Measurements from ENCODE around the gene FAR2. TPM values are rescaled to one million over a fixed set of nuclear protein-coding genes. Genes with fewer than 3 reads are reported as not detected.
"Not testable (repeated sequence)": the region's sequence is repeated elsewhere in the genome, so short reads cannot be mapped to it uniquely, and the experiment has no call there.

The FAR2 gene
- total RNA-seq, 2 donors from 2014 or later: 42.5 to 96.7 TPM

DNA sequence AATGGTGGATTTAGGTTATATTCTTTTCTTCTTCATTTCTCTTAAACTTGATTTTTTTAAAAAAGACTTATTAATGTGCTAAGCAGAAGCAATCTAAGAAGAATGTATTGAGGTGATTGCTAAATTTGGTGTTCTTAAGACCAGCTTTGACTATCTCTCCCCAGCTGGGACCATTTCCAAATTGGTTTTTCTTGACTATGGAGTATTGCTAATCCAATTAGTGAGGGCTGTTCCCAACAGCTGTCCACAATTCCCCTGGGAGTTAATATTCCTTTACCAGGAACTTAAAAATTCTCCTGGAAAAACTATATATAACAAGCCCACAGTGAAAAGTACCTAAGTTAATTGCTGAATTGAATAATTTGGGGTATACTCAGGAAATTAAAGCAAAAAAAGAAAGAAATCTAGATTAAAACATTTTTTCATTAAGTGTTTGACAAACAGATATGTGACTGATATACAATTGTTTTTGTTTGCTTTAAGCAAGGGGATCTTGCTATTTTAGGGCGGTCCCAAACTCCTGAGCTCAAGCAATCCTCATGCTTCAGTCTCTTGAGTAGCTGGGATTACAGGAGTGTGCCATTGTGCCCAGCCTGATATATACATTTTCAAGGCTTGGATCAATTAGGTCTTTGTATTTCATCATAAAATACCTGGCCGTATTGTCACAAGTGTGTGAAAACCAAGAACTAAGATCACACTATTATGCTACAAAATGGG lies 105.0 kb downstream of the FAR2 start:
- Mint-ChIP-seq H3K4me1 (peaks cover 3% of the 10 kb centered on the region), H3K9me3 (peaks cover 15% of the 10 kb centered on the region), H3K27ac (no peak overlapping the region), H3K36me3 (ENCODE audit: low read depth) (peaks cover 31% of the 10 kb centered on the region), H3K27me3 (ENCODE audit: insufficient read depth) (no peaks in the 10 kb centered on the region), H3K4me3 (no peak overlapping the region)
- no peaks in the 10 kb centered on the region for H3K9me3 ChIP-seq (ENCODE audit: control insufficient read depth, low read length)
- H3K9ac ChIP-seq (ENCODE audit: extremely low read depth, low read length, poor library complexity, severe bottlenecking): no peak overlapping the region
- no peaks in the 10 kb centered on the region for H3K36me3 ChIP-seq (ENCODE audit: control insufficient read depth, insufficient read depth, low read length)
- no peak overlapping the region for H3K4me3 ChIP-seq (ENCODE audit: low read length)
- no peaks in the 10 kb centered on the region for H3K4me1 ChIP-seq (ENCODE audit: control insufficient read depth, insufficient read depth, low read length)
- TF ChIP-seq, protein P1, sequence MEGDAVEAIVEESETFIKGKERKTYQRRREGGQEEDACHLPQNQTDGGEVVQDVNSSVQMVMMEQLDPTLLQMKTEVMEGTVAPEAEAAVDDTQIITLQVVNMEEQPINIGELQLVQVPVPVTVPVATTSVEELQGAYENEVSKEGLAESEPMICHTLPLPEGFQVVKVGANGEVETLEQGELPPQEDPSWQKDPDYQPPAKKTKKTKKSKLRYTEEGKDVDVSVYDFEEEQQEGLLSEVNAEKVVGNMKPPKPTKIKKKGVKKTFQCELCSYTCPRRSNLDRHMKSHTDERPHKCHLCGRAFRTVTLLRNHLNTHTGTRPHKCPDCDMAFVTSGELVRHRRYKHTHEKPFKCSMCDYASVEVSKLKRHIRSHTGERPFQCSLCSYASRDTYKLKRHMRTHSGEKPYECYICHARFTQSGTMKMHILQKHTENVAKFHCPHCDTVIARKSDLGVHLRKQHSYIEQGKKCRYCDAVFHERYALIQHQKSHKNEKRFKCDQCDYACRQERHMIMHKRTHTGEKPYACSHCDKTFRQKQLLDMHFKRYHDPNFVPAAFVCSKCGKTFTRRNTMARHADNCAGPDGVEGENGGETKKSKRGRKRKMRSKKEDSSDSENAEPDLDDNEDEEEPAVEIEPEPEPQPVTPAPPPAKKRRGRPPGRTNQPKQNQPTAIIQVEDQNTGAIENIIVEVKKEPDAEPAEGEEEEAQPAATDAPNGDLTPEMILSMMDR (conservative IDR thresholded peaks at IDR 0.05): no peak
- no peaks in the 10 kb centered on the region for H3K27me3 ChIP-seq (ENCODE audit: control insufficient read depth, insufficient read depth, low read length, poor library complexity, severe bottlenecking)
- H3K27ac ChIP-seq (ENCODE audit: low read depth, low read length): no peak overlapping the region
- WGBS, 2 experiments (ENCODE audit: insufficient coverage in 1 of 2, insufficient read length in 1 of 2): 94 to 100% methylated on average over 2 of the region's 2 CpGs
- no peak for DNase-seq

DNA sequence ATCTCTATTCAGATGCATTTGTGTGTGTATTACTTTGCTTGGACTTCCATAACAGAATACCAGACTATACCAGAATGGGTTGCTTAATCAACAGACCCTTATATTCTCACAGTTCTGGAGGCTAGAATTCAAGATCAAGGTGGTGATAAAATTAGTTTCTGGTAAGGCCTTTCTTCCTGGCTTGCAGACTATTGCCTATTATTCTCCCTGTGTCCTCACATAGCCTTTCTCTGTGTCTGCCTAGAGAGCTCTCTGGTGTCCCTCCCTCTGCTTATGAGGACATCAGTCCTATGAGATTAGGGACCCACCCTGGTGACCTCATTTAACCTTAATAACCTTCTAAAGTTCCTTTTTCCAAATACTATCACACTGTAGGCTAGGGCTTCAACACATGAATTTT lies 106.0 kb downstream of the FAR2 start:
- no peak overlapping the region for H3K4me3 Mint-ChIP-seq
- no peak overlapping the region for H3K9ac ChIP-seq (ENCODE audit: extremely low read depth, low read length, poor library complexity, severe bottlenecking)
- no peaks in the 10 kb centered on the region for H3K27me3 Mint-ChIP-seq (ENCODE audit: insufficient read depth)
- peaks cover 11% of the 10 kb centered on the region for H3K9me3 Mint-ChIP-seq
- no peak overlapping the region for H3K4me3 ChIP-seq (ENCODE audit: low read length)
- H3K4me1 ChIP-seq (ENCODE audit: control insufficient read depth, insufficient read depth, low read length): no peaks in the 10 kb centered on the region
- H3K27ac Mint-ChIP-seq: no peak overlapping the region
- peaks cover 3% of the 10 kb centered on the region for H3K4me1 Mint-ChIP-seq
- H3K36me3 Mint-ChIP-seq (ENCODE audit: low read depth): peaks cover 29% of the 10 kb centered on the region
- no peaks in the 10 kb centered on the region for H3K9me3 ChIP-seq (ENCODE audit: control insufficient read depth, low read length)
- H3K27me3 ChIP-seq (ENCODE audit: control insufficient read depth, insufficient read depth, low read length, poor library complexity, severe bottlenecking): no peaks in the 10 kb centered on the region
- DNase-seq: no peak
- TF ChIP-seq, protein P1 (conservative IDR thresholded peaks at IDR 0.05): no peak
- no peaks in the 10 kb centered on the region for H3K36me3 ChIP-seq (ENCODE audit: control insufficient read depth, insufficient read depth, low read length)
- H3K27ac ChIP-seq (ENCODE audit: low read depth, low read length): no peak overlapping the region

DNA sequence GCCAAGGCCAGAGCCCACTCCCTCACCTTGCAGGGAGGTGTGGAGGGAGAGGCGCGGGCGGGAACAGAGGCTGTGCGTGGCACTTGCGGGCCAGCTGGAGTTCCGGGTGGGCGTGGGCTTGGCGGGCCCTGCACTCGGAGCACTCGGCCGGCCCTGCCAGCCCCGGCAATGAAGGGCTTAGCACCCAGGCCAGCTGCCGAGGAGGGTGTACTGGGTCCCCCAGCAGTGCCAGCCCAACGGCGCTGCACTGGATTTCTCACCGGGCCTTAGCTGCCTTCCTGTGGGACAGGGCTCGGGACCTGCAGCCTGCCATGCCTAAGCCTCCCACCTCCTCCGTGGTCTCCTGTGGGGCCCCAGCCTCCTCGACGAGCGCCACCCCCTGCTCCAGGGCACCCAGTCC lies 107.5 kb downstream of the FAR2 start:
- Mint-ChIP-seq H3K27me3 (ENCODE audit: insufficient read depth) (no peaks in the 10 kb centered on the region), H3K4me1 (peaks cover 3% of the 10 kb centered on the region), H3K9me3 (peaks cover 11% of the 10 kb centered on the region), H3K27ac (no peak overlapping the region), H3K36me3 (ENCODE audit: low read depth) (peaks cover 40% of the 10 kb centered on the region), H3K4me3 (no peak overlapping the region)
- WGBS, 2 experiments (ENCODE audit: insufficient coverage in 1 of 2, insufficient read length in 1 of 2): 96 to 97% methylated on average over 16 to 21 of the region's 21 CpGs
- TF ChIP-seq, protein P1 (conservative IDR thresholded peaks at IDR 0.05): no peak
- Histone ChIP-seq H3K4me3 (ENCODE audit: low read length) (no peak overlapping the region), H3K9me3 (ENCODE audit: control insufficient read depth, low read length) (peaks cover 3% of the 10 kb centered on the region), H3K9ac (ENCODE audit: extremely low read depth, low read length, poor library complexity, severe bottlenecking) (no peak overlapping the region), H3K27me3 (ENCODE audit: control insufficient read depth, insufficient read depth, low read length, poor library complexity, severe bottlenecking) (no peaks in the 10 kb centered on the region), H3K27ac (ENCODE audit: low read depth, low read length) (no peak overlapping the region), H3K36me3 (ENCODE audit: control insufficient read depth, insufficient read depth, low read length) (no peaks in the 10 kb centered on the region), H3K4me1 (ENCODE audit: control insufficient read depth, insufficient read depth, low read length) (no peaks in the 10 kb centered on the region)
- DNase-seq: no peak

DNA sequence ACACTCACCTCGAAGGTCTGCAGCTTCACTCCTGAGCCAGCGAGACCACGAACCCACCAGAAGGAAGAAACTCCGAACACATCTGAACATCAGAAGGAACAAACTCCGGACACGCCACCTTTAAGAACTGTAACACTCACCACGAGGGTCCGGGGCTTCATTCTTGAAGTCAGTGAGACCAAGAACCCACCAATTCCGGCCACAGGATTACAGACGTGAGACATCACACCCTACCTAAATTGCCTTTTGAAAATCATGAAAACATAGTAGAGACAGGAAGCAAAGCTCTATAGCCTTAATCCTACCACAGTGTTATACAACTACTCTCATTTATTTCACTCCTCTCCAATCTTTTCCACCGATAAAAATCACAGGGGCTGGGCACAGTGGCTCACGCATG lies 108.6 kb downstream of the FAR2 start:
- H3K9me3 Mint-ChIP-seq: peaks cover 13% of the 10 kb centered on the region
- not testable (repeated sequence) for H3K27ac ChIP-seq (ENCODE audit: low read depth, low read length); H3K27me3 Mint-ChIP-seq (ENCODE audit: insufficient read depth); DNase-seq; H3K9me3 ChIP-seq (ENCODE audit: control insufficient read depth, low read length); H3K4me3 ChIP-seq (ENCODE audit: low read length); H3K4me3 Mint-ChIP-seq; H3K4me1 ChIP-seq (ENCODE audit: control insufficient read depth, insufficient read depth, low read length); H3K9ac ChIP-seq (ENCODE audit: extremely low read depth, low read length, poor library complexity, severe bottlenecking); H3K4me1 Mint-ChIP-seq; H3K27ac Mint-ChIP-seq; H3K27me3 ChIP-seq (ENCODE audit: control insufficient read depth, insufficient read depth, low read length, poor library complexity, severe bottlenecking); H3K36me3 ChIP-seq (ENCODE audit: control insufficient read depth, insufficient read depth, low read length)
- H3K36me3 Mint-ChIP-seq (ENCODE audit: low read depth): peaks cover 43% of the 10 kb centered on the region
- WGBS, 2 experiments (ENCODE audit: insufficient coverage in 1 of 2, insufficient read length in 1 of 2): 96 to 100% methylated on average over 3 to 12 of the region's 12 CpGs
